RWPE1 (cell line): Measurements from ENCODE around the gene TMBIM4.
"Not testable (repeated sequence)": the region's sequence is repeated elsewhere in the genome, so short reads cannot be mapped to it uniquely, and the experiment has no call there.

ENCODE experiments used
- CTCF ChIA-PET: fragments of 350-600 bp; sonication (Branson Sonifier 250); formaldehyde crosslinking; extraction: SDS; loops from one replicate; lab custom pipeline; 2021; lab: Yijun Ruan, JAX
- POLR2A ChIA-PET: fragments of 400-600 bp; formaldehyde crosslinking; extraction: SDS; loops from one replicate; lab custom pipeline; 2020; ENCODE audit warnings: antibody characterized with exemption; ENCODE audit not compliant: low non-redundant PET; lab: Yijun Ruan, JAX
- DNase-seq: peaks from one replicate; pipeline ENCODE4 v3.0.0; 2012; ENCODE audit warnings: low spot score
- H3K27ac ChIP-seq: fragments of 450-650 bp; 2 replicates; pipeline ENCODE4 v1.5.1; 2017
- TF ChIP-seq, protein P1 (sequence below): fragments of 450-650 bp; conservative IDR thresholded peaks from 2 replicates; pipeline ENCODE4 v1.5.1; 2017; ENCODE audit warnings: low read depth, mild to moderate bottlenecking

The TMBIM4 gene

DNA sequence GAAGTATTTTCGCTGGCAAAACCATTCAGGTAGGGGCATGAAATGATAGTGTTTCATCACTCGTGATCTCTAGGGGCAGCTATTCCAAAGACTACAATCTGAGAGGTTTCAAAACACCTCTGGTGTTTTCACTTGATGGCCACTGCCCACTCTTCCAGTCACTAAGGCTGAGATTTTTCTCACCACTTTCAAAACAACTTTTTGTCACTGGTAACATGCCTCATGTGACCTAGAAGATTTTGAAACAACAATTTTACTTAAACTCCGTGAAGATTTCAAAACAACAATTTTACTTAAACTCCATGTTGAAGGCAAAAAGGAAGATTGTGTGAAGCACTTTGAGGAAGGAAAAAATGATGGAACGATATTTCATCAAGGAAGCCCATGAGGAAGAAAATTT is 18.0 kb upstream of the TMBIM4 start:
- ChIA-PET POLR2A (no interaction called here), CTCF (no interaction called here)
- no peak for DNase-seq
- H3K27ac ChIP-seq: no peak overlapping the region
- TF ChIP-seq, protein P1, sequence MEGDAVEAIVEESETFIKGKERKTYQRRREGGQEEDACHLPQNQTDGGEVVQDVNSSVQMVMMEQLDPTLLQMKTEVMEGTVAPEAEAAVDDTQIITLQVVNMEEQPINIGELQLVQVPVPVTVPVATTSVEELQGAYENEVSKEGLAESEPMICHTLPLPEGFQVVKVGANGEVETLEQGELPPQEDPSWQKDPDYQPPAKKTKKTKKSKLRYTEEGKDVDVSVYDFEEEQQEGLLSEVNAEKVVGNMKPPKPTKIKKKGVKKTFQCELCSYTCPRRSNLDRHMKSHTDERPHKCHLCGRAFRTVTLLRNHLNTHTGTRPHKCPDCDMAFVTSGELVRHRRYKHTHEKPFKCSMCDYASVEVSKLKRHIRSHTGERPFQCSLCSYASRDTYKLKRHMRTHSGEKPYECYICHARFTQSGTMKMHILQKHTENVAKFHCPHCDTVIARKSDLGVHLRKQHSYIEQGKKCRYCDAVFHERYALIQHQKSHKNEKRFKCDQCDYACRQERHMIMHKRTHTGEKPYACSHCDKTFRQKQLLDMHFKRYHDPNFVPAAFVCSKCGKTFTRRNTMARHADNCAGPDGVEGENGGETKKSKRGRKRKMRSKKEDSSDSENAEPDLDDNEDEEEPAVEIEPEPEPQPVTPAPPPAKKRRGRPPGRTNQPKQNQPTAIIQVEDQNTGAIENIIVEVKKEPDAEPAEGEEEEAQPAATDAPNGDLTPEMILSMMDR: no peak

GRCh38 chr12:66187036-66187435 is 17.2 kb upstream of the TMBIM4 start:
- POLR2A ChIA-PET: no interaction called here
- TF ChIP-seq, protein P1: no peak
- H3K27ac ChIP-seq: no peak overlapping the region
- CTCF ChIA-PET: no interaction called here
- DNase-seq: no peak

DNA sequence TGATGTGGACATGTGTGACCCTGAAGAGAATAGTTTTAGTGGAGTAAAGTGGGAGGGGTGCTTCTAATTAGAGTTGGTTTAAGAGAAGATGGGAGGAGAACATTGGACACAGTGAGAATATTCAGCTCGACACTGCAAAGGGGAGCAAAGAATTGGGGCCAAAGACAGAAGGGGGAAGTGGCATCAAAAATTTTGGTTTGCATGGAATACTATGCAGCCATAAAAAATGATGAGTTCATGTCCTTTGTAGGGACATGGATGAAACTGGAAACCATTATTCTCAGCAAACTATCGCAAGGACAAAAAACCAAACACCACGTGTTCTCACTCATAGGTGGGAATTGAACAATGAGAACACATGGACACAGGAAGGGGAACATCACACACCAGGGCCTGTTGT is 15.0 kb upstream of the TMBIM4 start:
- POLR2A ChIA-PET, H3K27ac ChIP-seq, DNase-seq: not testable (repeated sequence)
- CTCF ChIA-PET: interaction anchor here (1.8 kb wide), 1 partner anchor 16 kb away, joined by 5 read pairs; no protein-coding TSS in a partner anchor

DNA sequence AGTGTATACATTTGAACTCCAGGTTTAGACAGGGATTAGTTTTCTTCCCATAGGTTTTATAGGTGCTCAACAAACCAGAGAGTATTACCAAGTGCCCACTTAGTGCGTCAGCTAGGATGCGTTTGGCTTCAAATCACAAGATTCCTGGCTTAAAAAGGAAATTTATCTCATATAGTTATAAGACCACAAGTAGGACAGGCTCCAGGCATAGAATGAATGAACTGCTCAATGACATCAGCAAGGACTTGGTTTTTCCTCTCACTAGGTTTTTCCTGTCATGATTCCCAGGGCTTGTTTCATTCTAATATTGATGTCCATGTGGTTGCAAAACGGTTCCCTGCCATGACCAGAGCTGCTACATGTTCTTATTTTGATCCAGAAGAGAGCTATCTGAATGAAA is 13.2 kb upstream of the TMBIM4 start:
- DNase-seq: no peak
- CTCF ChIA-PET: no interaction called here
- no peak overlapping the region for H3K27ac ChIP-seq
- POLR2A ChIA-PET: interaction anchor here (0.5 to 1.0 kb wide), 2 partner anchors 10 to 14 kb away, joined by 3 to 4 read pairs; partner anchors contain the start of gene TMBIM4
- TF ChIP-seq, protein P1: no peak

DNA sequence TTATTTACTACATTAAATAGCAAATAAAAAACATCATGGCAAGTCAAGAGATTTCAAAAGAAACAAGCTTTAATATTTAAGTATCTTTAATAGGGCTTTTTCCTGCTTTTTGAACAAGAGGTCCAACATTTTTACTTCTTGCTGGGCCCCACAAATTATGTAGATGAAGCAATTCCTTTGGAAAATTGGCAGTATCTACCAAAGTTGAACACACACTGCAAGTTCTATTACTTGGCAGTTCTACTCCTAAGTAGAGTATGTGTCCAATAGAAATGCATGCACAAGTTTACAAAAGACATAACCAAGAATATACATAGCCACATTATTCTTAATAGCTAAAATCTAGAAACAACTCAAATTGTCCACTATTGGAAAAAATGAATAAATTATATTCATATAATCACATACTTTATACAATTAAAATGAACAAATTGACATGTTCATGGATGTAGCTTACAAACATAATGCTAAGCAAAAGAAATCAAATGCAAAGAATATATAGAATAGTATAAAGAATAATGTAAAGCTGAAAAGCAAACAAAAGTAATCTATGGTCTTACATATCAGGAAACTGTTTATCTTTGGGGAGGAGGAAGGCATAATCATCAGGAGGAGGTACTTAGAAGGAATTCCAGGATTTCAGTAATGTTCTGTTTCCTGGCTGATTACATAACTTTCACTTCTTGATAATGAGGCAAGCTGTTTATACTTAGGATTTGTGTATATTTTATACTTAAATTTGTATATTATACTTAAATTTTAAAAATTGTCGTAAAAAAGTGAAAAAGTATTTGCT is 6.5 kb upstream of the TMBIM4 start:
- ChIA-PET POLR2A (no interaction called here), CTCF (no interaction called here)
- TF ChIP-seq, protein P1: no peak
- no peak overlapping the region for H3K27ac ChIP-seq
- DNase-seq: peak; percentile 9

- H3K27ac ChIP-seq, DNase-seq, CTCF ChIA-PET, POLR2A ChIA-PET: not testable (repeated sequence)
These were observed 4.9 kb upstream of the TMBIM4 start for GRCh38 chr12:66174391-66175325.

- DNase-seq: no peak
- TF ChIP-seq, protein P1: no peak
- ChIA-PET POLR2A (no interaction called here), CTCF (interaction anchor here (0.8 to 0.9 kb wide), 2 partner anchors 61 to 99 kb away, joined by 3 to 5 read pairs; no protein-coding TSS in a partner anchor)
- H3K27ac ChIP-seq: peak overlapping the region; percentile 98
These were observed 810 bp upstream of the TMBIM4 start for GRCh38 chr12:66170606-66171005.
